PC-9 (cell line): ENCODE measurements around the gene PHLPP2.

Source experiments
- CTCF ChIP-seq: fragments of 200-600 bp; sonication (generic); conservative IDR thresholded peaks from 2 replicates; pipeline ENCODE4 v1.6.1; 2017; ENCODE audit warnings: mixed run types, antibody characterized with exemption, mild to moderate bottlenecking, moderate library complexity
- EZH2 ChIP-seq: fragments of 200-600 bp; sonication (generic); IDR thresholded peaks from 2 replicates; pipeline ENCODE4 v1.8.0; 2017; ENCODE audit warnings: antibody characterized with exemption, low read depth

GRCh38 chr16:71625113-71625850 is 99.2 kb downstream of the PHLPP2 start:
- TF ChIP-seq CTCF = no peak
- TF ChIP-seq EZH2 = no peak
